HepG2 (cell line): Measurements from ENCODE around the gene KATNB1. TPM values are rescaled to one million over a fixed set of nuclear protein-coding genes. Genes with fewer than 3 reads are reported as not detected.

ENCODE experiments used
- ASH2L ChIP-seq: fragments of 300-600, 200-600 bp; sonication (generic); IDR thresholded peaks from 2 replicates; pipeline ENCODE4 v1.7.0; 2017; ENCODE audit warnings: low read depth, mild to moderate bottlenecking, moderate library complexity, mixed read lengths, low read length; ENCODE audit not compliant: insufficient read length
- GLMP ChIP-seq: sonication (generic); formaldehyde crosslinking; IDR thresholded peaks from 2 replicates; pipeline ENCODE4 v1.9.0; 2021; ENCODE audit warnings: missing genetic modification reagents, mild to moderate bottlenecking, borderline replicate concordance
- NFAT5 ChIP-seq: sonication (generic); formaldehyde crosslinking; IDR thresholded peaks from 2 replicates; pipeline ENCODE4 v1.4.0; 2020; ENCODE audit warnings: missing genetic modification reagents
- NFYB ChIP-seq: sonication (generic); formaldehyde crosslinking; IDR thresholded peaks from 2 replicates; pipeline ENCODE4 v1.4.0; 2020; ENCODE audit warnings: missing genetic modification reagents
- RAD21 ChIP-seq: fragments of 450-650 bp; formaldehyde crosslinking; IDR thresholded peaks from 2 replicates; pipeline ENCODE4 v1.5.0; 2020; ENCODE audit warnings: mild to moderate bottlenecking
- SAP130 ChIP-seq: IDR thresholded peaks from 2 replicates; pipeline ENCODE4 v1.6.1; 2016; ENCODE audit warnings: low read depth
- TRAFD1 ChIP-seq: sonication (generic); formaldehyde crosslinking; IDR thresholded peaks from 2 replicates; pipeline ENCODE4 v1.5.1; 2020; ENCODE audit warnings: missing genetic modification reagents, mild to moderate bottlenecking, borderline replicate concordance
- ZBTB37 ChIP-seq: sonication (generic); formaldehyde crosslinking; IDR thresholded peaks from 2 replicates; pipeline ENCODE4 v1.4.0; 2020; ENCODE audit warnings: mild to moderate bottlenecking, missing genetic modification reagents
- ZC3H13 ChIP-seq: sonication (generic); formaldehyde crosslinking; IDR thresholded peaks from 2 replicates; pipeline ENCODE4 v1.8.1; 2023; ENCODE audit warnings: mild to moderate bottlenecking, missing genetic modification reagents, moderate library complexity
- ZEB1 ChIP-seq: IDR thresholded peaks from 2 replicates; pipeline ENCODE4 v1.6.1; 2012; ENCODE audit warnings: mild to moderate bottlenecking, low read depth, inconsistent platforms; ENCODE audit not compliant: insufficient replicate concordance
- ZHX1 ChIP-seq: sonication (generic); formaldehyde crosslinking; IDR thresholded peaks from 2 replicates; pipeline ENCODE4 v1.8.1; 2022; ENCODE audit warnings: low read depth, mild to moderate bottlenecking, missing genetic modification reagents
- ZNF12 ChIP-seq: sonication (generic); formaldehyde crosslinking; IDR thresholded peaks from 2 replicates; pipeline ENCODE4 v1.5.0; 2020; ENCODE audit warnings: missing genetic modification reagents
- ZNF207 ChIP-seq: fragments of 450-650 bp; IDR thresholded peaks from 2 replicates; pipeline ENCODE4 v1.6.1; 2016; ENCODE audit warnings: antibody characterized with exemption, borderline replicate concordance
- ZNF543 ChIP-seq: sonication (generic); formaldehyde crosslinking; IDR thresholded peaks from 2 replicates; pipeline ENCODE4 v1.4.0; 2020; ENCODE audit warnings: mild to moderate bottlenecking, missing genetic modification reagents
- ZNF546 ChIP-seq: sonication (generic); formaldehyde crosslinking; conservative IDR thresholded peaks from 2 replicates; pipeline ENCODE4 v1.8.1; 2023; ENCODE audit warnings: mild to moderate bottlenecking, missing genetic modification reagents
- ZSCAN29 ChIP-seq: sonication (generic); formaldehyde crosslinking; conservative IDR thresholded peaks from 2 replicates; pipeline ENCODE4 v1.4.0; 2020; ENCODE audit warnings: mild to moderate bottlenecking, missing genetic modification reagents
- polyA plus RNA-seq, 8 experiments: library from polyadenylated mRNA; depleted of rRNA in 3 of 8; stranded (reverse) in 7 of 8; unstranded in 1 of 8; fragments of >200 nt; fragmentation: Illumina TruSeq in 4 of 8; extraction: Trizol in 4 of 8; gene quantifications; 2 replicates each; pipeline versions ENCODE4 v1.2.1 to v1.2.3, GENCODE V29; 2011 to 2016; ENCODE audit warnings: low read depth in 4 of 8, missing spikeins in 1 of 8, mixed read lengths in 1 of 8; ENCODE audit not compliant: insufficient read depth in 1 of 8
- total RNA-seq, 5 experiments: library from RNA; depleted of rRNA; stranded (reverse); fragments of >200 nt; fragmentation: Illumina TruSeq; extraction: Trizol; gene quantifications; 2 replicates each; pipeline ENCODE4 v1.2.3, GENCODE V29; 2016; ENCODE audit warnings: low read depth in 1 of 5

KATNB1 gene
- total and polyA plus RNA-seq, 2 of the 13 experiments (the other 11 are each of a cell fraction or from before 2014, with no cell fraction given), result 31.5 to 43.5 TPM

- TF ChIP-seq ZHX1 (peak; percentile 82), ZNF546 (no peak), ZNF207 (no peak), GLMP (CRISPR knock-in tag) (no peak), ZBTB37 (CRISPR knock-in tag) (no peak), SAP130 (CRISPR knock-in tag) (peak; percentile 88), ZNF543 (CRISPR knock-in tag) (peak; percentile 51; the same call in 1 of the 2 replicates), ZSCAN29 (CRISPR knock-in tag) (no peak; the same call in 1 of the 2 replicates), ZEB1 (peak; percentile 22), NFYB (CRISPR knock-in tag) (no peak), TRAFD1 (CRISPR knock-in tag) (peak; percentile 97; the same call in 1 of the 2 replicates), RAD21 (peak; percentile 88), ZC3H13 (CRISPR knock-in tag) (no peak), NFAT5 (CRISPR knock-in tag) (no peak), ZNF12 (CRISPR knock-in tag) (peak; percentile 75), ASH2L (no peak)
Observed at GRCh38 chr16:57781741-57782606, 46.4 kb downstream of the KATNB1 start (continued).
